H9 (cell line): ENCODE data around the gene GPRC5D. TPM values are rescaled to one million over a fixed set of nuclear protein-coding genes. Genes with fewer than 3 reads are reported as not detected.
A peak's percentile ranks its signal among the peaks of the same experiment; 100 is the strongest.

ENCODE experiments used
- DNase-seq: peaks from one replicate; pipeline ENCODE4 v3.0.0-alpha.2; 2017
- H2AFZ ChIP-seq: one replicate; pipeline ENCODE4 v1.6.1; 2013; ENCODE audit warnings: mild to moderate bottlenecking, low read length, control low read depth, moderate library complexity
- H2AK5ac ChIP-seq: 2 replicates; pipeline ENCODE4 v1.6.1; 2013; ENCODE audit warnings: low read length, control low read depth, mixed read lengths; ENCODE audit not compliant: insufficient read length
- H2BK120ac ChIP-seq: one replicate; pipeline ENCODE4 v1.6.1; 2013; ENCODE audit warnings: low read depth, mild to moderate bottlenecking, low read length, control low read depth, inconsistent platforms; ENCODE audit not compliant: poor library complexity, severe bottlenecking
- H2BK12ac ChIP-seq: 2 replicates; pipeline ENCODE4 v1.6.1; 2013; ENCODE audit warnings: low read length, control low read depth, mixed read lengths, low read depth; ENCODE audit not compliant: insufficient read length
- H2BK15ac ChIP-seq: 2 replicates; pipeline ENCODE4 v1.6.1; 2013; ENCODE audit warnings: low read depth, low read length, control low read depth
- H2BK20ac ChIP-seq: one replicate; pipeline ENCODE4 v1.6.1; 2013; ENCODE audit warnings: low read depth, mild to moderate bottlenecking, low read length, control low read depth, inconsistent platforms; ENCODE audit not compliant: poor library complexity, severe bottlenecking
- H2BK5ac ChIP-seq: 2 replicates; pipeline ENCODE4 v1.6.1; 2013; ENCODE audit warnings: low read length, control low read depth, mixed read lengths; ENCODE audit not compliant: insufficient read length
- H3K14ac ChIP-seq: 2 replicates; pipeline ENCODE4 v1.6.1; 2013; ENCODE audit warnings: low read length, control low read depth; ENCODE audit not compliant: insufficient read depth
- H3K18ac ChIP-seq: 2 replicates; pipeline ENCODE4 v1.6.1; 2013; ENCODE audit warnings: low read depth, mild to moderate bottlenecking, mixed read lengths, low read length, control low read depth; ENCODE audit not compliant: insufficient read length
- H3K23ac ChIP-seq: 2 replicates; pipeline ENCODE4 v1.6.1; 2013; ENCODE audit warnings: low read length, control low read depth, mixed read lengths, low read depth; ENCODE audit not compliant: insufficient read length
- H3K23me2 ChIP-seq: 2 replicates; pipeline ENCODE4 v1.6.1; 2013; ENCODE audit warnings: low read depth, mild to moderate bottlenecking, mixed read lengths, low read length, control low read depth; ENCODE audit not compliant: insufficient read length, poor library complexity, severe bottlenecking
- H3K27ac ChIP-seq: 2 replicates; pipeline ENCODE4 v1.5.1; 2013; ENCODE audit warnings: low read length, control low read depth, mixed read lengths, low read depth; ENCODE audit not compliant: insufficient read length
- H3K27me3 ChIP-seq: 2 replicates; pipeline ENCODE4 v1.6.1; 2013; ENCODE audit warnings: low read length, control low read depth, inconsistent platforms; ENCODE audit not compliant: insufficient read depth
- H3K4ac ChIP-seq: 2 replicates; pipeline ENCODE4 v1.6.1; 2013; ENCODE audit warnings: low read depth, mild to moderate bottlenecking, control low read depth, inconsistent platforms, low read length, moderate library complexity
- H3K4me1 ChIP-seq: 2 replicates; pipeline ENCODE4 v1.6.1; 2013; ENCODE audit warnings: low read length, control low read depth, inconsistent platforms; ENCODE audit not compliant: insufficient read depth
- H3K4me2 ChIP-seq: 2 replicates; pipeline ENCODE4 v1.6.1; 2013; ENCODE audit warnings: low read length, control low read depth, mixed read lengths; ENCODE audit not compliant: insufficient read length, insufficient read depth
- H3K56ac ChIP-seq: 2 replicates; pipeline ENCODE4 v1.6.1; 2013; ENCODE audit warnings: low read depth, mild to moderate bottlenecking, mixed read lengths, low read length, control low read depth; ENCODE audit not compliant: insufficient read length
- H3K79me1 ChIP-seq: 2 replicates; pipeline ENCODE4 v1.6.1; 2013; ENCODE audit warnings: low read depth, mild to moderate bottlenecking, moderate library complexity, low read length, control low read depth, inconsistent platforms; ENCODE audit not compliant: insufficient read depth, poor library complexity, severe bottlenecking
- H3K79me2 ChIP-seq: 2 replicates; pipeline ENCODE4 v1.6.1; 2013; ENCODE audit warnings: low read length, control low read depth, inconsistent platforms; ENCODE audit not compliant: insufficient read depth
- H3K9ac ChIP-seq: 2 replicates; pipeline ENCODE4 v1.6.1; 2013; ENCODE audit warnings: low read length, control low read depth, mixed read lengths; ENCODE audit not compliant: insufficient read length; ENCODE audit errors: extremely low read depth
- H3K9me3 ChIP-seq: one replicate; pipeline ENCODE4 v1.6.1; 2013; ENCODE audit warnings: low read depth, low read length, inconsistent platforms; ENCODE audit not compliant: control insufficient read depth
- H3T11ph ChIP-seq: one replicate; pipeline ENCODE4 v1.6.1; 2013; ENCODE audit warnings: mild to moderate bottlenecking, low read length, control low read depth, inconsistent platforms
- H4K20me1 ChIP-seq: one replicate; pipeline ENCODE4 v1.6.1; 2013; ENCODE audit not compliant: control insufficient read depth, insufficient read length, insufficient read depth
- H4K5ac ChIP-seq: 2 replicates; pipeline ENCODE4 v1.6.1; 2013; ENCODE audit warnings: low read depth, mild to moderate bottlenecking, mixed read lengths, low read length, control low read depth; ENCODE audit not compliant: insufficient read length
- H4K8ac ChIP-seq: replicated peaks from 2 replicates; pipeline ENCODE4 v1.6.1; 2013; ENCODE audit warnings: low read length, control low read depth, mixed read lengths, low read depth; ENCODE audit not compliant: insufficient read length
- H4K91ac ChIP-seq: 2 replicates; pipeline ENCODE4 v1.6.1; 2013; ENCODE audit warnings: low read depth, mild to moderate bottlenecking, moderate library complexity, mixed read lengths, low read length, control low read depth; ENCODE audit not compliant: insufficient read length
- H3K27ac Mint-ChIP-seq, 3 experiments: 2 replicates in 2 of 3; 3 replicates in 1 of 3; pipeline ENCODE4 v1.8.0; 2020 to 2021; ENCODE audit warnings: mixed read lengths in 3 of 3, mild to moderate bottlenecking in 1 of 3, moderate library complexity in 1 of 3
- H3K27me3 Mint-ChIP-seq: 2 replicates; pipeline ENCODE4 v1.8.0; 2021; ENCODE audit warnings: low read depth, mild to moderate bottlenecking, moderate library complexity, mixed read lengths
- H3K36me3 Mint-ChIP-seq, 3 experiments: 2 replicates in 2 of 3; 3 replicates in 1 of 3; pipeline ENCODE4 v1.8.0; 2020 to 2021; ENCODE audit warnings: low read depth in 3 of 3, mixed read lengths in 3 of 3; ENCODE audit not compliant: insufficient read depth in 1 of 3
- H3K4me1 Mint-ChIP-seq, 2 experiments: 2 replicates each; pipeline ENCODE4 v1.8.0; 2020; ENCODE audit warnings: mixed read lengths in 2 of 2
- H3K4me3 Mint-ChIP-seq, 2 experiments: 2 replicates in 1 of 2; 3 replicates in 1 of 2; pipeline ENCODE4 v1.8.0; 2020 to 2021; ENCODE audit warnings: mild to moderate bottlenecking in 2 of 2, mixed read lengths in 2 of 2, moderate library complexity in 1 of 2
- H3K9me3 Mint-ChIP-seq, 2 experiments: 2 replicates in 1 of 2; 3 replicates in 1 of 2; pipeline ENCODE4 v1.8.0; 2020; ENCODE audit warnings: mild to moderate bottlenecking in 2 of 2, mixed read lengths in 2 of 2, moderate library complexity in 1 of 2
- WGBS: extraction: QIAGEN DNeasy Blood & Tissue Kit; methylation state at CpG from one replicate; pipeline ENCODE4 v1.1.7; 2013; ENCODE audit warnings: missing lambda C conversion rate, low lambda C conversion rate, mixed read lengths; ENCODE audit not compliant: insufficient read length; ENCODE audit errors: extremely low coverage; 5-methylcytosine and 5-hydroxymethylcytosine counted together
- total RNA-seq: library from RNA; stranded (reverse); gene quantifications from 2 replicates; pipeline ENCODE4 v1.2.1, GENCODE V29; 2021
- TF ChIP-seq, protein P1 (sequence below): fragments of 200-600 bp; sonication (generic); conservative IDR thresholded peaks from 3 replicates; pipeline ENCODE4 v1.8.0; 2021; ENCODE audit warnings: antibody characterized with exemption, mild to moderate bottlenecking

GPRC5D gene
- total RNA-seq, 1 experiment from 2014 or later, result not detected

DNA sequence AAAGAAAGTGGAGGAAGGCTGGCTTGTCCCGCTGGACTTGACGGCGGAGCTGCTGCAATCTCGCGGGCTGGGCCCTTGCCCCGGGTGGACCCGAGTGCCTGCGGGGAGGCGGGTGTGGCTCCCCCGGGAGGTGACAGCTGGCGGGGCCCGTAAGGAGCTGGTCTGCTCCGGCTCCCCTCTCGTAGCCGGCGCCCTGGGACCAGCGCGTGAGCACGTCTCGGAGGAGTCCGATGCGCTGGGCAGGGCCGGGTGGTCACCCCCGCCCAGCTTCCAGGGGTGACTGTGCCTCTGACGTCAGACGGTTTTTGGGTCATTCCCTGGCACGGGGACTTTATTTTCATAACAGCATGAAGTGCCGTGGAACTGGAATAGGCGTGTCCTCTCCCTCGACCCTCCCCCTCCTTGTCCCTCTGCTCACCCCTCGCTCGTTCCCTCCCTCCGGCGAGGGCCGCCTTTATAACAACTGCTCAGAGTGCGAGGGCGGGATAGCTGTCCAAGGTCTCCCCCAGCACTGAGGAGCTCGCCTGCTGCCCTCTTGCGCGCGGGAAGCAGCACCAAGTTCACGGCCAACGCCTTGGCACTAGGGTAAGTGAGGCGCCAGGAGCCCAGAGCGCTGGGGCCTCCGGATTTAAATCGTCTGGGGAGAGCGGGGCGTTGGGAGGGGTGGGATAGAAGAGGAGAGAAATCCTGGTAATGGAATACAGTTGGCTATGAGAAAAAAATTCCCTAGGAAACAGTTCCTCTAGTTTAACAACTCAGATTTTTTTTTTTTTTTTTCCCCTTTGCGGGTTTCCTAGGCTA, 60.7 kb downstream of the GPRC5D start, which contains the start of gene GPRC5A:
Gene GPRC5A (plus strand): TSS at position 483 of the 801 bp plus-strand sequence. CDS start 16,688 bp downstream, outside the sequence.
- Histone ChIP-seq H2BK12ac (no peak within 1 kb of the TSS), H3K18ac (no peak within 1 kb of the TSS), H4K5ac (no peak within 1 kb of the TSS), H4K8ac (no peak within 1 kb of the TSS), H3K79me1 (no peaks in the 10 kb centered on the region), H2BK120ac (no peak within 1 kb of the TSS), H3K14ac (peak within 1 kb of the TSS; percentile 40; the same call in 1 of the 2 replicates), H3K9me3 (no peaks in the 10 kb centered on the region), H3K23ac (no peak within 1 kb of the TSS), H3K79me2 (no peaks in the 10 kb centered on the region), H3K4ac (no peak within 1 kb of the TSS), H3K23me2 (peaks cover 13% of the 10 kb centered on the region), H4K20me1 (no peaks in the 10 kb centered on the region), H3T11ph (no peak within 1 kb of the TSS), H3K4me2 (peak within 1 kb of the TSS; percentile 98), H3K27ac (no peak within 1 kb of the TSS), H4K91ac (no peak within 1 kb of the TSS), H2AK5ac (no peak within 1 kb of the TSS), H2BK5ac (no peak within 1 kb of the TSS), H3K27me3 (peaks cover 8% of the 10 kb centered on the region; the same call in 1 of the 2 replicates), H3K56ac (no peak within 1 kb of the TSS), H2BK15ac (no peak within 1 kb of the TSS), H2BK20ac (no peak within 1 kb of the TSS), H3K9ac (peak within 1 kb of the TSS; percentile 18), H3K4me1 (no peaks in the 10 kb centered on the region), H2AFZ (peak within 1 kb of the TSS; percentile 96)
- Mint-ChIP-seq H3K27me3 (peaks cover 74% of the 10 kb centered on the region), H3K27ac (peak within 1 kb of the TSS in 1 of 3 experiments; percentile 38; a peak in 1 of 7 replicates), H3K9me3 (no peaks in the 10 kb centered on the region; a peak in 1 of 5 replicates), H3K4me1 (peaks cover 25 to 30% of the 10 kb centered on the region in 2 experiments), H3K4me3 (peak within 1 kb of the TSS; percentile 72 to 91), H3K36me3 (no peaks in the 10 kb centered on the region)
- TF ChIP-seq, protein P1, sequence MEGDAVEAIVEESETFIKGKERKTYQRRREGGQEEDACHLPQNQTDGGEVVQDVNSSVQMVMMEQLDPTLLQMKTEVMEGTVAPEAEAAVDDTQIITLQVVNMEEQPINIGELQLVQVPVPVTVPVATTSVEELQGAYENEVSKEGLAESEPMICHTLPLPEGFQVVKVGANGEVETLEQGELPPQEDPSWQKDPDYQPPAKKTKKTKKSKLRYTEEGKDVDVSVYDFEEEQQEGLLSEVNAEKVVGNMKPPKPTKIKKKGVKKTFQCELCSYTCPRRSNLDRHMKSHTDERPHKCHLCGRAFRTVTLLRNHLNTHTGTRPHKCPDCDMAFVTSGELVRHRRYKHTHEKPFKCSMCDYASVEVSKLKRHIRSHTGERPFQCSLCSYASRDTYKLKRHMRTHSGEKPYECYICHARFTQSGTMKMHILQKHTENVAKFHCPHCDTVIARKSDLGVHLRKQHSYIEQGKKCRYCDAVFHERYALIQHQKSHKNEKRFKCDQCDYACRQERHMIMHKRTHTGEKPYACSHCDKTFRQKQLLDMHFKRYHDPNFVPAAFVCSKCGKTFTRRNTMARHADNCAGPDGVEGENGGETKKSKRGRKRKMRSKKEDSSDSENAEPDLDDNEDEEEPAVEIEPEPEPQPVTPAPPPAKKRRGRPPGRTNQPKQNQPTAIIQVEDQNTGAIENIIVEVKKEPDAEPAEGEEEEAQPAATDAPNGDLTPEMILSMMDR, result 0 out of 3 replicates have a peak, but pooled peaks have one; percentile 9
- WGBS, result no CpG with 5 or more reads among the region's 50 CpGs
- DNase-seq, result peak; percentile 73

Other genes with a start within 250 kb of the GPRC5D start
- gene CDKN1B, start 234.8 kb downstream of the GPRC5D start, total RNA-seq, result 27.7 and 28.3 TPM in 2 replicates
- gene APOLD1, start 166.5 kb downstream of the GPRC5D start, total RNA-seq, result 0.48 and 0.70 TPM in 2 replicates
- gene DDX47, start 138.8 kb downstream of the GPRC5D start, total RNA-seq, result 73.9 and 78.2 TPM in 2 replicates
- gene GPRC5A, start 60.6 kb downstream of the GPRC5D start, total RNA-seq, result 0.09 and 0.13 TPM in 2 replicates
- gene HEBP1, start 48.1 kb upstream of the GPRC5D start, total RNA-seq, result 20.2 and 22.2 TPM in 2 replicates
- gene FAM234B, start 92.2 kb upstream of the GPRC5D start, total RNA-seq, result 20.2 and 20.8 TPM in 2 replicates
- 0.22 and 0.33 TPM in 2 replicates for gene GSG1, start 151.5 kb upstream of the GPRC5D start, total RNA-seq
- 0.63 and 0.75 TPM in 2 replicates for gene EMP1, start 244.6 kb upstream of the GPRC5D start, total RNA-seq